Gastroesophageal sphincter (tissue), 4 donors: ENCODE measurements around the gene TDRKH. TPM values are rescaled to one million over a fixed set of nuclear protein-coding genes. Genes with fewer than 3 reads are reported as not detected.

Experiments
- ATAC-seq: fragments of 150-250 bp; one replicate; pipeline ENCODE4 v1.9.1; 2016; ENCODE audit warnings: mild to moderate bottlenecking, moderate library complexity
- H3K27ac ChIP-seq, 4 donors: fragments of 200-600 bp; sonication (generic) in 3 of 4; 1 replicate in 3 of 4; 2 replicates in 1 of 4; pipeline ENCODE4 v1.5.1; 2016 to 2019
- H3K27me3 ChIP-seq: fragments of 200-600 bp; sonication (generic); one replicate; pipeline ENCODE4 v1.5.1; 2019
- H3K36me3 ChIP-seq, 2 donors: fragments of 200-600 bp; sonication (generic); one replicate each; pipeline ENCODE4 v1.5.1; 2019; ENCODE audit warnings: control low read depth in 1 of 2
- H3K4me1 ChIP-seq, 3 donors: fragments of 200-600 bp; sonication (generic); 1 replicate in 2 of 3; 2 replicates in 1 of 3; pipeline ENCODE4 v1.5.1; 2016 to 2019; ENCODE audit warnings: control low read depth in 2 of 3
- H3K4me3 ChIP-seq, 2 donors: fragments of 200-600 bp; sonication (generic); one replicate each; pipeline ENCODE4 v1.5.1; 2019; ENCODE audit warnings: mild to moderate bottlenecking in 1 of 2, moderate library complexity in 1 of 2
- H3K9me3 ChIP-seq, 3 donors: fragments of 200-600 bp; sonication (generic); one replicate each; pipeline ENCODE4 v1.5.1; 2017 to 2019; ENCODE audit warnings: control low read depth in 2 of 3
- EP300 ChIP-seq: sonication (generic); formaldehyde crosslinking; IDR thresholded peaks from one replicate; pipeline ENCODE4 v1.6.1; 2017; ENCODE audit warnings: antibody characterized with exemption, mild to moderate bottlenecking
- POLR2A ChIP-seq, 2 donors: fragments of 450-650 bp; IDR thresholded peaks; one replicate each; pipeline ENCODE4 v1.6.1; 2017; ENCODE audit warnings: antibody characterized with exemption in 2 of 2, mild to moderate bottlenecking in 2 of 2, moderate library complexity in 1 of 2
- POLR2AphosphoS5 ChIP-seq: sonication (generic); formaldehyde crosslinking; IDR thresholded peaks from one replicate; pipeline ENCODE4 v1.6.1; 2017; ENCODE audit warnings: antibody characterized with exemption
- WGBS, 2 donors: methylation state at CpG; one replicate each; pipeline ENCODE4 v1.1.5; 2018; ENCODE audit warnings: low coverage in 1 of 2; 5-methylcytosine and 5-hydroxymethylcytosine counted together
- small RNA-seq, 4 donors: library from RNA; depleted of rRNA; stranded (forward); fragments of <200 nt; gene quantifications; one replicate each; pipeline ENCODE3, GENCODE V24; 2016
- total RNA-seq, 4 donors: library from RNA; depleted of rRNA; stranded (reverse); fragments of >200 nt; gene quantifications; one replicate each; pipeline ENCODE4 v1.1.0, GENCODE V29; 2016
- TF ChIP-seq, protein P1 (sequence below), 4 experiments: fragments of 200-600 bp in 2 of 4; fragments of 450-650 bp in 2 of 4; sonication (generic) in 1 of 4; IDR thresholded peaks; one replicate each; pipeline ENCODE4 v1.5.1; 2017 to 2019; ENCODE audit warnings: antibody characterized with exemption in 4 of 4, mild to moderate bottlenecking in 2 of 4, moderate library complexity in 2 of 4

The TDRKH gene
- total RNA-seq, 4 donors from 2014 or later, result 4.4 to 10.6 (median 7.9) TPM

DNA sequence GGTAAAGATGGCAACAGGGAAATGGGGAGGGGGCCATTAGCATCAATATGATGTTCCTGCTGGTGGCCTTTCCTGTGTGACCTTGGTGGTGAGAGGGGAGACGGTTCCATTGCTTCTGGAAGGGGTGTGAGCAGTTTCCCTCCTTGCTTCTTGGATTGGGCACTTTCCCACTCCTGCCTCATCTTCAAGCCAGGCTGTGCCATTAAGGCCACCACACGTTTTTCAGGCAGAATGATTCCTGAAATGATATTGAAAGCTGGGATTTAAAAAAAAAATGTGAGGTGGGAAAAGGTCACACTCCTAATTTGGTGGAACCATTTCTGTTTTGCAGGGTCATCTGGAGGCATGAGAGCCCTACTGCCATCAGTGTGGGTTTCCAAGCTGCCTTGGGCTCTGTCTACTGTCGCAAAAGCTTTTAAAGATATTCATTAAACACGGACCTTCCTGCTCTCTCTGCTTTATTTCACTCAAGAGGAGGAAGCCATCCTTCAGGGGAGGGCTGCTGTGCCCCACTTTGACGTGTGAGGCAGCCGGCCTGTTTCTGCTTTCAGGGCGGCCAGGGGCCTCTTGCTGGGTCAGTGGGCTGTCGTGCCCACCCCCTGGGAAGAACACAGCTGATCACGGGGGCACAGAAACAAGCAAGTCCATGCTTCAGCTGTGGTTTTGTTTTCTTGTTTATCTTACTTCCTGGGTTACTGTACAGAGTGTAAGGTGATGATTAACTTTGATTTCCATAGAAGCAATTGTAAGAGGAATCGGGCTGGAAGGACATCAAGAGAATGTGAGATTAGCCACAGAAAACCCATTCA is 60.9 kb downstream of the TDRKH start:
- H3K4me3 ChIP-seq, result no peak overlapping the region
- H3K4me1 ChIP-seq, result peaks cover 0 to 20% (median 0%) of the 10 kb centered on the region in 3 donors
- TF ChIP-seq, protein P1, sequence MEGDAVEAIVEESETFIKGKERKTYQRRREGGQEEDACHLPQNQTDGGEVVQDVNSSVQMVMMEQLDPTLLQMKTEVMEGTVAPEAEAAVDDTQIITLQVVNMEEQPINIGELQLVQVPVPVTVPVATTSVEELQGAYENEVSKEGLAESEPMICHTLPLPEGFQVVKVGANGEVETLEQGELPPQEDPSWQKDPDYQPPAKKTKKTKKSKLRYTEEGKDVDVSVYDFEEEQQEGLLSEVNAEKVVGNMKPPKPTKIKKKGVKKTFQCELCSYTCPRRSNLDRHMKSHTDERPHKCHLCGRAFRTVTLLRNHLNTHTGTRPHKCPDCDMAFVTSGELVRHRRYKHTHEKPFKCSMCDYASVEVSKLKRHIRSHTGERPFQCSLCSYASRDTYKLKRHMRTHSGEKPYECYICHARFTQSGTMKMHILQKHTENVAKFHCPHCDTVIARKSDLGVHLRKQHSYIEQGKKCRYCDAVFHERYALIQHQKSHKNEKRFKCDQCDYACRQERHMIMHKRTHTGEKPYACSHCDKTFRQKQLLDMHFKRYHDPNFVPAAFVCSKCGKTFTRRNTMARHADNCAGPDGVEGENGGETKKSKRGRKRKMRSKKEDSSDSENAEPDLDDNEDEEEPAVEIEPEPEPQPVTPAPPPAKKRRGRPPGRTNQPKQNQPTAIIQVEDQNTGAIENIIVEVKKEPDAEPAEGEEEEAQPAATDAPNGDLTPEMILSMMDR (IDR thresholded peaks at IDR 0.05), result no peak
- TF ChIP-seq EP300 (no peak), POLR2A (IDR thresholded peaks at IDR 0.05) (no peak), POLR2AphosphoS5 (no peak)
- no peaks in the 10 kb centered on the region for H3K27me3 ChIP-seq
- H3K27ac ChIP-seq, result peak overlapping the region in 3 of 4 donors; percentile 80 to 82 (median 82)
- ATAC-seq, result no peak
- no peaks in the 10 kb centered on the region for H3K9me3 ChIP-seq
- no peaks in the 10 kb centered on the region for H3K36me3 ChIP-seq
- WGBS, 2 donors, result 50 to 51% methylated on average over 4 to 8 of the region's 10 CpGs

DNA sequence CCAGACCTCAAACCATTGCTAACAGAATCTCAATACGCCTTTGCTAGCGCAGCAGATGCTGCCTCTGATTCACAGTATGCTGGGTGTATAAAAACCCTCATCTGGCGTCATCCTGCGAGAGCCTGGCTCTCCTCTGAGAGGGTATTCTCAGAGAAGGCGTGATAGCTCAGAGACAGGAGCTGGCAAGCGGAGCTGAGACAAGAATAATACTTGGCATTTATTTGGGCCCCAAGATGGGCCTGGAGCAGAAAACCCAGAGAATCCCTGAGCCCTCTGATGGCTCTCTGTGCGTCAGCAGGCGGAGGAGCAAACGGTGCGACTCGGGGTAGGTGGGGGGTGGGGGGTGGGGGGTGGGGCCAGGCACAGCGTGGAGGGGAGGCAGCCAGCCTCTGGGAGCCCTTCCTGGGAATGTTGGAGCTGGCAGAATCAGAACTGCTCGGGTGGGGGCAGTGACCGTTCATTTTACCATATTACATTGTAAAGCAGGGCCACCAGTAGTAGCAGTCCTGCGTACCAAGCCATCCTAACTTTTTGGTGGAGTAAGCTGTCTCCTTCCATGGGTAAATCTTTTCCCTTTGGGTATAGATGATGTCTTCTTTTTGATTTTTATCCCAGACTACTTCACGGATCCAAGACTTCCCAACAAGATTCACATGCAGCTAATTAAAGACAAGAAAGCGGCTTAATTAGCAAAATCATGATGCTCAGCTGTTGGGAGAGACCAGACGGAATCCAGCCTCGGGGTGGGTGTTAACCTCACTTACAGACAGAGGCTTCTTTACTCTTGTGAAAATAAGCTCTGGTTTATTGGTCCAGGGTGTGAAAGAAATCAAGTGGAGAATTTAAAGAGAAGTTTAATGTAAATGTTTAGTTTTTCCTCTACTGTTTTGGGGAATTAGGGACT is 61.9 kb downstream of the TDRKH start:
- Histone ChIP-seq H3K27me3 (no peaks in the 10 kb centered on the region), H3K27ac (peak overlapping the region; percentile 65 to 82 (median 81)), H3K4me3 (peak overlapping the region in 1 of 2 donors; percentile 35), H3K9me3 (no peaks in the 10 kb centered on the region), H3K36me3 (no peaks in the 10 kb centered on the region), H3K4me1 (peaks cover 0 to 20% (median 0%) of the 10 kb centered on the region in 3 donors)
- 3 to 24% methylated on average over 6 to 7 of the region's 19 CpGs for WGBS, 2 donors
- peak; percentile 85 for ATAC-seq
- no peak for TF ChIP-seq POLR2A (IDR thresholded peaks at IDR 0.05)
- peak; percentile 22 for TF ChIP-seq POLR2AphosphoS5

DNA sequence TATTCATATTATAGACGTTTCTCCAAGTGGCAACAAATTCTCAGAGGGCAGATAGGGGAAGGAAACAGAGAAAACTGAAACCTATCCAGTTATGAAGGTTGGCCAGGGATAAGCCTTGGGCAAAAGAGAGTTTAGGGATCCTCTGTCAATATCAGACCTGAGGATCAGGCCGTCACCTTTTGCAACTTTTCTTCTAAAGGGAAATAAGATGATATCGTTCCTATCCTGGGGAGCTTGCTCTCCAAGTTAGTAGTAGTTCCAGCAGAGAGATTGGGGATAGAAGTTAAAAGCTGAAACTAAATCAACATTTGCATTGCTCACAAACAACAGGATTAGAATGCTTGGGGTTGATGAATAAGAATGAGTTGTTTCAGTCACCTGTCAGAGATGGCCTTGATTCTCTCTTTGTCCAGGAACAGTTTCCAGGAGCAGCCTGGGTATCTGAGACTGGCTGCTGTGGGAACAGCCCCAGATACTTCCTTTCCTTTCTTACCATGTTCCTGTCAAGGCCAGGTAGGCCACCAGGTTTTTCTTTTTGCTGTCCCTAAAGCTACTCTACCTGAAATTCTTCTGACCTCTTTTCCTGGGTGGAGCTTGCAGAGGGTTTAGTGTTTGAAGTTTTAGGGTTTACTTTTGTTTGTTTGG is 66.5 kb downstream of the TDRKH start:
- no peak for ATAC-seq
- TF ChIP-seq, protein P1 (IDR thresholded peaks at IDR 0.05), result no peak
- TF ChIP-seq POLR2A (IDR thresholded peaks at IDR 0.05) (no peak), POLR2AphosphoS5 (no peak), EP300 (no peak)
- Histone ChIP-seq H3K9me3 (no peaks in the 10 kb centered on the region), H3K27me3 (no peaks in the 10 kb centered on the region), H3K36me3 (no peaks in the 10 kb centered on the region), H3K27ac (no peak overlapping the region), H3K4me3 (no peak overlapping the region), H3K4me1 (peaks cover 0 to 51% (median 10%) of the 10 kb centered on the region in 3 donors)
- 48 to 62% methylated on average over 3 of the region's 3 CpGs for WGBS, 2 donors

Small RNA genes lying within 50 kb of the gene (small RNA-seq; reads per million reads assigned to genes)
- 0 reads per million in 4 donors for gene RNU6-662P

Other genes starting within 250 kb of the TDRKH start
- 10 to 100 TPM; 48.1 to 61.1 (median 53.8) TPM for gene SNX27, start 178.4 kb downstream of the TDRKH start, total RNA-seq
- gene CELF3, start 73.7 kb downstream of the TDRKH start, total RNA-seq, result under 1 TPM in 3 of 4 donors, not detected in 1; 0.22 to 0.93 (median 0.40) TPM
- gene RIIAD1, start 69.0 kb downstream of the TDRKH start, total RNA-seq, result 1 to 10 TPM in 1 of 4 donors, not detected in 3; 1.4 TPM
- 10 to 100 TPM; 49.7 to 60.7 (median 55.5) TPM for gene MRPL9, start 27.0 kb downstream of the TDRKH start, total RNA-seq
- not detected for gene LINGO4, start 14.9 kb upstream of the TDRKH start, total RNA-seq
- gene RORC, start 41.3 kb upstream of the TDRKH start, total RNA-seq, result 1 to 10 TPM in 2 of 4 donors, under 1 TPM in 1, not detected in 1; 0.13 to 1.8 (median 1.4) TPM
- not detected for gene C2CD4D, start 49.3 kb upstream of the TDRKH start, total RNA-seq
- not detected for gene THEM5, start 63.2 kb upstream of the TDRKH start, total RNA-seq
- gene THEM4, start 119.0 kb upstream of the TDRKH start, total RNA-seq, result 10 to 100 TPM; 14.7 to 17.5 (median 16.1) TPM
- 100 to 1,000 TPM in 2 of 4 donors, 10 to 100 TPM in 2; 57.6 to 155 (median 106) TPM for gene S100A10, start 203.4 kb upstream of the TDRKH start, total RNA-seq
- 100 to 1,000 TPM in 3 of 4 donors, 10 to 100 TPM in 1; 41.9 to 183 (median 125) TPM for gene S100A11, start 246.5 kb upstream of the TDRKH start, total RNA-seq